Stomach (tissue), 9 donors: ENCODE data around the gene CUX1. TPM values are rescaled to one million over a fixed set of nuclear protein-coding genes. Genes with fewer than 3 reads are reported as not detected.

Source experiments
- DNase-seq, 2 donors: peaks; one replicate each; pipeline versions ENCODE4 v3.0.0 to v3.0.0-alpha.2; 2013 to 2019
- H3K27ac ChIP-seq, 5 donors: fragments of 200-600 bp in 4 of 5; sonication (generic) in 4 of 5; one replicate each; pipeline ENCODE4 v1.5.1; 2013 to 2019; ENCODE audit warnings: mild to moderate bottlenecking in 1 of 5, moderate library complexity in 1 of 5
- H3K27me3 ChIP-seq, 3 donors: fragments of 200-600 bp; sonication (generic); one replicate each; pipeline ENCODE4 v1.5.1; 2017 to 2019; ENCODE audit warnings: mixed run types in 1 of 3
- H3K36me3 ChIP-seq, 4 donors: fragments of 200-600 bp; sonication (generic); 1 replicate in 3 of 4; 2 replicates in 1 of 4; pipeline ENCODE4 v1.5.1; 2016 to 2019
- H3K4me1 ChIP-seq, 4 donors: fragments of 200-600 bp; sonication (generic); one replicate each; pipeline ENCODE4 v1.5.1; 2016 to 2019
- H3K4me3 ChIP-seq, 4 donors: fragments of 200-600 bp; sonication (generic) in 3 of 4; one replicate each; pipeline ENCODE4 v1.5.1; 2016 to 2019; ENCODE audit warnings: mild to moderate bottlenecking in 1 of 4
- H3K9me3 ChIP-seq, 4 donors: fragments of 200-600 bp; sonication (generic); one replicate each; pipeline ENCODE4 v1.5.1; 2016 to 2019
- EP300 ChIP-seq: sonication (generic); formaldehyde crosslinking; IDR thresholded peaks from one replicate; pipeline ENCODE4 v1.6.1; 2017; ENCODE audit warnings: antibody characterized with exemption
- POLR2A ChIP-seq, 4 donors: fragments of 450-650 bp; IDR thresholded peaks; one replicate each; pipeline ENCODE4 v1.6.1; 2016; ENCODE audit warnings: antibody characterized with exemption in 4 of 4, control low read depth in 2 of 4, mild to moderate bottlenecking in 1 of 4, moderate library complexity in 1 of 4
- POLR2AphosphoS5 ChIP-seq, 3 donors: sonication (generic); formaldehyde crosslinking; IDR thresholded peaks; one replicate each; pipeline ENCODE4 v1.6.1; 2016; ENCODE audit warnings: antibody characterized with exemption in 3 of 3
- WGBS, 5 donors: extraction: QIAGEN DNeasy Blood & Tissue Kit in 3 of 5; methylation state at CpG; one replicate each; pipeline versions ENCODE4 v1.1.5 to v1.1.7; 2013 to 2018; 5-methylcytosine and 5-hydroxymethylcytosine counted together
- intact Hi-C: fragments of 100-400 bp; cut with DNase I; formaldehyde crosslinking; loops from one replicate; pipeline ENCODE4 v1.15.1; 2023; ENCODE audit warnings: low total_unique reads
- polyA plus RNA-seq, 3 donors: library from polyadenylated mRNA; stranded (reverse); fragments of 200-250 nt; gene quantifications; one replicate each; pipeline ENCODE4 v1.2.3, GENCODE V29; 2013
- total RNA-seq, 5 donors: library from RNA; depleted of rRNA; stranded (reverse); fragments of >200 nt; gene quantifications; one replicate each; pipeline versions ENCODE4 v1.1.0 to v1.2.3, GENCODE V29; 2014 to 2016
- TF ChIP-seq, protein P1 (sequence below), 7 experiments: fragments of 450-650 bp in 4 of 7; fragments of 200-600 bp in 3 of 7; sonication (generic) in 3 of 7; IDR thresholded peaks; one replicate each; pipeline ENCODE4 v1.5.1; 2016 to 2019; ENCODE audit warnings: antibody characterized with exemption in 7 of 7, control low read depth in 2 of 7, mild to moderate bottlenecking in 1 of 7
- donor health status: healthy with polysubstance abuse.
- donor health status: Bipolar disorder and iron deficiency.
- donor health status: healthy.

Gene CUX1
- total and polyA plus RNA-seq, 8 donors = 24.7 to 201 (median 54.7) TPM

DNA sequence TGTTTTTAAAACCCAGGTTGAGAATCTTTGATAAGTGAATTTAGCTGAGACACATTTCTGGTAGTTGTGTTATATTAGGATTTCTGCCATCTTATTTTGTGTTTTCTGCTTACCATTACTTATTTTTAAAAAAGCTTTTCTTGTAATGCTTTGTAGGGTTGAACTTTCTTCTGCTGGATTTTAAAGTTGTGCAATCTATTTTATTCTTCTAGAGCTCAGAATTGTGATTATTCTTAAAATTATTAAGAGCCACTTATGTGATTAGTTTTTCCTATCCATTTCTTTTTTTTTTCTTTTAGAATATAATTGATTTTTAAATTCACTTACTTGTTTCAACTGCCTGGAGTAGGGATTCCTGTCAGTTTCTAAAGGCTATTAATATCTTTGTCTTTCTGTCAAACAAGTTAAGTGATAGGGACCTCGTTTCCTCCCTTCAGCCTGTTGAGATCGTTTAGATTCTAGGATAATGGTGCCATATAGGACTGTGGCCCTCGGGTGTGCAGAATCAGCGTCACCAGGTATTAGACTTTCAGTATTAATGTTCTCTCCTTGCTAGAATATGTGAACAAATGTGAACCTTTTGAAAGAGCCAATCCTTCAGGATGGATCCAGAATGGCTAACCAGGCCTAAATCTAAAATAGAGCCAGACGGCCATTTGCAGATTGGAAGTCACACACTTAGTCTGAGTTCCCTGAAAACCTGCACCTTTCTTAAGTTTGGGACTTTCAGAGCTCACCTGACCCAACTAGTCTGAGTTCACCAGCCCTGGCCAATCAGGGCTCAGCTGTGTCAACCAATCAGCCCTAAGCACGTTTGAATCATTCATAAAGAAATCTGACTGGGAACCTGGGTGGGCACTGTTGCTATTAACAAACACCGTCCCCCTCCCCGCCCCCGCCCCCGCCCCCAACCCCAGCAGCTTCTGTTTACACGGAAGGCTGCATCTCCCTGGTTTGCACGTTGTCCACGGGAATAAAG is 26.2 kb downstream of the CUX1 start:
- H3K4me1 ChIP-seq = peaks cover 0 to 7% (median 0%) of the 10 kb centered on the region in 4 donors
- 69 to 73% (median 71%) methylated on average over 10 to 13 of the region's 13 CpGs for WGBS, 5 donors
- TF ChIP-seq, protein P1, sequence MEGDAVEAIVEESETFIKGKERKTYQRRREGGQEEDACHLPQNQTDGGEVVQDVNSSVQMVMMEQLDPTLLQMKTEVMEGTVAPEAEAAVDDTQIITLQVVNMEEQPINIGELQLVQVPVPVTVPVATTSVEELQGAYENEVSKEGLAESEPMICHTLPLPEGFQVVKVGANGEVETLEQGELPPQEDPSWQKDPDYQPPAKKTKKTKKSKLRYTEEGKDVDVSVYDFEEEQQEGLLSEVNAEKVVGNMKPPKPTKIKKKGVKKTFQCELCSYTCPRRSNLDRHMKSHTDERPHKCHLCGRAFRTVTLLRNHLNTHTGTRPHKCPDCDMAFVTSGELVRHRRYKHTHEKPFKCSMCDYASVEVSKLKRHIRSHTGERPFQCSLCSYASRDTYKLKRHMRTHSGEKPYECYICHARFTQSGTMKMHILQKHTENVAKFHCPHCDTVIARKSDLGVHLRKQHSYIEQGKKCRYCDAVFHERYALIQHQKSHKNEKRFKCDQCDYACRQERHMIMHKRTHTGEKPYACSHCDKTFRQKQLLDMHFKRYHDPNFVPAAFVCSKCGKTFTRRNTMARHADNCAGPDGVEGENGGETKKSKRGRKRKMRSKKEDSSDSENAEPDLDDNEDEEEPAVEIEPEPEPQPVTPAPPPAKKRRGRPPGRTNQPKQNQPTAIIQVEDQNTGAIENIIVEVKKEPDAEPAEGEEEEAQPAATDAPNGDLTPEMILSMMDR (IDR thresholded peaks at IDR 0.05) = no peak
- no peak for TF ChIP-seq EP300
- no peak for TF ChIP-seq POLR2AphosphoS5 (IDR thresholded peaks at IDR 0.05)
- no peak for TF ChIP-seq POLR2A (IDR thresholded peaks at IDR 0.05)
- no peak overlapping the region for H3K27ac ChIP-seq
- H3K4me3 ChIP-seq = no peak overlapping the region
- intact Hi-C loops = no loop called here
- peaks cover 0 to 5% (median 0%) of the 10 kb centered on the region in 4 donors for H3K36me3 ChIP-seq
- H3K9me3 ChIP-seq = peaks cover 0 to 15% (median 5%) of the 10 kb centered on the region in 4 donors
- no peaks in the 10 kb centered on the region for H3K27me3 ChIP-seq
- DNase-seq = no peak

DNA sequence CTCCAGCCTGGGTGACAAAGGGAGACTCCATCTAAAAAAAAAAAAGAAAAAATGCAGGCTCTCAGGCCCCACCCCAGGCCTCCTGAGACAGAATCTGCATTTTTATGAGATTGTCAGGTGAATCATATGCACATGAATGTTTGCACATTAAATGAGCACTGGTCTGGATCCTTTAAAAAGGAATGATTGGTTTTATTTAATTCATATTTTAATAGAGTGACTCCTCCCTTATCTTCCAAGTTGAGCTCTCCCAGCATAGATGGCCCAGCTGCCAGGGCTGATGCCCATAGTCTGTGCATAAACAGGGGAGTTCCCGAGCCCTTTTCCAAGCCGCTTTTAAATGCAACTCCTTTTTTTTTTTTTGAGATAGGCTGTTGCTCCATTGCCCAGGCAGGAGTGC is 28.5 kb downstream of the CUX1 start:
- TF ChIP-seq, protein P1 (IDR thresholded peaks at IDR 0.05) = no peak
- TF ChIP-seq POLR2A (IDR thresholded peaks at IDR 0.05) (no peak), POLR2AphosphoS5 (IDR thresholded peaks at IDR 0.05) (no peak), EP300 (no peak)
- Histone ChIP-seq H3K27me3 (no peaks in the 10 kb centered on the region), H3K36me3 (peaks cover 0 to 5% (median 0%) of the 10 kb centered on the region in 4 donors), H3K27ac (no peak overlapping the region), H3K4me3 (no peak overlapping the region), H3K4me1 (peaks cover 0 to 7% (median 0%) of the 10 kb centered on the region in 4 donors), H3K9me3 (peaks cover 0 to 15% (median 5%) of the 10 kb centered on the region in 4 donors)
- no peak for DNase-seq
- intact Hi-C loops = no loop called here
- WGBS, 5 donors = 89 to 100% (median 95%) methylated on average over 2 of the region's 2 CpGs

DNA sequence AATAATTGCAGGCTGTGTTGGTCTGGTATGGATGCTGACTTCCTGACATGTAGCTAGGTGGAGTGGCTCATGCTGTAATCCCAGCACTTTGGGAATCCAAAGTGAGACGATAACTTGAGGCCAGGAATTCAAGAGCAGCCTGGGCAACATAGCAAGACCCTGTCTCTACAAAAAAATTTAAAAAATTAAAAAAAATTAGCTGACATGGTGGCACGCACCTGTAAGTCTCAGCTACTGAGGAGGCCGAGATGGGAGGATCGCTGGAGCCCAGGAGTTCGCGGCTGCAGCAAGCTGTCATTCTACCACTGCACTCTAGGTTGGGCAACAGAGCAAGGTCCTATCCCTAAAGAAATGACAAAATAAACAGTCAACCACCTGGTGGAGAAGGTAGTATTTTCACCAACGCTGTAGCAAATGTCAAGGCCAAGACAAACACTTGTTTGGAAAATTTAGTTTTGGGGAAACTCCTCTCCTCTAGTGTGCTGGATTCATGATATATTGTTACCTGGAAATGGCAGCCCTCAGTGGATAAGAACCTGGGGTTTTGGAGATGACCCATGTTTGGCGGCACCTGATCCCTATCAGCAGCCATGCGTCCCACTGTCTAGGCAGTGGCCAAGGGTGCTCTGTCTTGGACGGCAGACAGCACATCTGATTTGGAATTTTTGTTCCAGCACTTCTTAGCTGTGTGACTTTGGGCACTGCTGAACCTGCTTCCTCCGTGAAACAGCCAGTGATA is 29.5 kb downstream of the CUX1 start:
- H3K4me3 ChIP-seq = no peak overlapping the region
- peaks cover 0 to 5% (median 0%) of the 10 kb centered on the region in 4 donors for H3K36me3 ChIP-seq
- no peak for DNase-seq
- peaks cover 0 to 15% (median 5%) of the 10 kb centered on the region in 4 donors for H3K9me3 ChIP-seq
- no peaks in the 10 kb centered on the region for H3K27me3 ChIP-seq
- no peak for TF ChIP-seq POLR2A (IDR thresholded peaks at IDR 0.05)
- TF ChIP-seq, protein P1 (IDR thresholded peaks at IDR 0.05) = no peak
- no peak for TF ChIP-seq POLR2AphosphoS5 (IDR thresholded peaks at IDR 0.05)
- TF ChIP-seq EP300 = no peak
- no peak overlapping the region for H3K27ac ChIP-seq
- intact Hi-C loops = no loop called here
- 95 to 99% (median 98%) methylated on average over 11 of the region's 11 CpGs for whole genome bisulfite sequencing, 5 donors
- H3K4me1 ChIP-seq = no peaks in the 10 kb centered on the region
